ENCODE data around the gene ANKRD29.

GRCh38 chr18:23652232-23652631 is 10.5 kb downstream of the ANKRD29 start:
- no peak for TF ChIP-seq CTCF (conservative IDR thresholded peaks at IDR 0.05; ENCODE audit: low read depth, low read length)
- TF ChIP-seq USF2 (IDR thresholded peaks at IDR 0.05; ENCODE audit: low read depth, low read length) = no peak
- no peak for TF ChIP-seq POLR2A (IDR thresholded peaks at IDR 0.05; ENCODE audit: low read depth, low read length)
- no peak for TF ChIP-seq SMC3 (IDR thresholded peaks at IDR 0.05; ENCODE audit: low read depth, low read length)

All from IMR-90 (cell line).